ENCODE results near the gene OTUD3.

GRCh38 chr1:19893687-19894086 lies 11.5 kb downstream of the OTUD3 start:
- TF ChIP-seq CTCF (IDR thresholded peaks at IDR 0.05), result no peak
- TF ChIP-seq EP300 (IDR thresholded peaks at IDR 0.05), result no peak

Data from suprapubic skin (tissue), 3 donors.